ENCODE results near the gene LAMP5.

The LAMP5 gene

GRCh38 chr20:9517297-9518162 is 3.1 kb downstream of the LAMP5 start:
- Histone ChIP-seq H3K27me3 (peaks cover 0 to 54% of the 10 kb centered on the region in 2 donors), H3K4me3 (no peak overlapping the region), H3K4me1 (peaks cover 0 to 25% (median 22%) of the 10 kb centered on the region in 4 donors), H3K9me3 (no peaks in the 10 kb centered on the region), H3K27ac (no peak overlapping the region), H3K36me3 (no peaks in the 10 kb centered on the region)
- DNase-seq, result no peak
- TF ChIP-seq, protein P1, sequence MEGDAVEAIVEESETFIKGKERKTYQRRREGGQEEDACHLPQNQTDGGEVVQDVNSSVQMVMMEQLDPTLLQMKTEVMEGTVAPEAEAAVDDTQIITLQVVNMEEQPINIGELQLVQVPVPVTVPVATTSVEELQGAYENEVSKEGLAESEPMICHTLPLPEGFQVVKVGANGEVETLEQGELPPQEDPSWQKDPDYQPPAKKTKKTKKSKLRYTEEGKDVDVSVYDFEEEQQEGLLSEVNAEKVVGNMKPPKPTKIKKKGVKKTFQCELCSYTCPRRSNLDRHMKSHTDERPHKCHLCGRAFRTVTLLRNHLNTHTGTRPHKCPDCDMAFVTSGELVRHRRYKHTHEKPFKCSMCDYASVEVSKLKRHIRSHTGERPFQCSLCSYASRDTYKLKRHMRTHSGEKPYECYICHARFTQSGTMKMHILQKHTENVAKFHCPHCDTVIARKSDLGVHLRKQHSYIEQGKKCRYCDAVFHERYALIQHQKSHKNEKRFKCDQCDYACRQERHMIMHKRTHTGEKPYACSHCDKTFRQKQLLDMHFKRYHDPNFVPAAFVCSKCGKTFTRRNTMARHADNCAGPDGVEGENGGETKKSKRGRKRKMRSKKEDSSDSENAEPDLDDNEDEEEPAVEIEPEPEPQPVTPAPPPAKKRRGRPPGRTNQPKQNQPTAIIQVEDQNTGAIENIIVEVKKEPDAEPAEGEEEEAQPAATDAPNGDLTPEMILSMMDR (IDR thresholded peaks at IDR 0.05), result no peak
- intact Hi-C loops (cut with DNase I; ENCODE audit: low total_unique reads), result no loop called here

DNA sequence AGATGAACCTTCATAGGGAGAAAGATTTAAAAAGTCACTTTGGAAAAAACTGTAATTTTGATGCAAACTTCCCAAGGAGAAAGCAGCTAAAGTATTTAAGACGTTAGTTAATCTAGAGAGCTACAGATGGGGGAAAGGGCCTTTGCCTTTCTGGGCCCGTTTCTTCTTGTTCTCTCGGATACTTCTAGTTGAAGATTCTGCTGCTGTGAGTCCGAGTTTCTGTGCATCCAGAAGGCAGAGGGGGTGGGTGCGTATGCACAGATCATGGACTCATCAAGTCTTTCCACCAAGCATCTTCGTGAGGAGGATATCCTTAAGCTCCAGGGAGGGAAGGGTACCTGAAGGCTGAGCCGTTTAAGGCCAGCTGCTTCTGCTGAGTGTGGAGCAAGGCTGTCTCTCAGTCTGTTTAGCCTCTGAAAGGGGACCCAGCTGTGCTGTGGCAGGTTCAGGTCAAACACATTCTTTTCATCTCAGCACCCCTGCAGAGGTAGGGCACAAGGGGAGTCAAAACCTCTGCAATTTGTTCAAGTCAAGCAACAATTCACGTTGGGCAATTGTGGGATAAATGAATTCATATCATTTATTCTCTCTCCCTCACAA is 4.3 kb downstream of the LAMP5 start:
- H3K27me3 ChIP-seq, result peaks cover 0 to 54% of the 10 kb centered on the region in 2 donors
- H3K4me3 ChIP-seq, result no peak overlapping the region
- H3K9me3 ChIP-seq, result no peaks in the 10 kb centered on the region
- intact Hi-C loops (cut with DNase I; ENCODE audit: low total_unique reads), result no loop called here
- H3K27ac ChIP-seq, result no peak overlapping the region
- no peaks in the 10 kb centered on the region for H3K36me3 ChIP-seq
- DNase-seq, result no peak
- peaks cover 0 to 25% (median 22%) of the 10 kb centered on the region in 4 donors for H3K4me1 ChIP-seq
- TF ChIP-seq, protein P1 (IDR thresholded peaks at IDR 0.05), result no peak

- TF ChIP-seq, protein P1 (IDR thresholded peaks at IDR 0.05), result no peak
- Histone ChIP-seq H3K27ac (no peak overlapping the region), H3K36me3 (no peaks in the 10 kb centered on the region), H3K9me3 (no peaks in the 10 kb centered on the region), H3K4me3 (no peak overlapping the region), H3K27me3 (peaks cover 0 to 42% of the 10 kb centered on the region in 2 donors), H3K4me1 (peaks cover 0 to 17% (median 14%) of the 10 kb centered on the region in 4 donors)
- intact Hi-C loops (cut with DNase I; ENCODE audit: low total_unique reads), result no loop called here
- DNase-seq, result no peak
Observed at GRCh38 chr20:9520086-9520485, 5.7 kb downstream of the LAMP5 start.

- no peaks in the 10 kb centered on the region for H3K36me3 ChIP-seq
- peaks cover 0 to 12% of the 10 kb centered on the region in 2 donors for H3K27me3 ChIP-seq
- TF ChIP-seq, protein P1 (IDR thresholded peaks at IDR 0.05), result no peak
- H3K4me1 ChIP-seq, result no peaks in the 10 kb centered on the region
- H3K4me3 ChIP-seq, result no peak overlapping the region
- intact Hi-C loops (cut with DNase I; ENCODE audit: low total_unique reads), result no loop called here
- no peak for DNase-seq
- H3K9me3 ChIP-seq, result no peaks in the 10 kb centered on the region
- no peak overlapping the region for H3K27ac ChIP-seq
Observed at GRCh38 chr20:9523636-9524035, 9.2 kb downstream of the LAMP5 start.

DNA sequence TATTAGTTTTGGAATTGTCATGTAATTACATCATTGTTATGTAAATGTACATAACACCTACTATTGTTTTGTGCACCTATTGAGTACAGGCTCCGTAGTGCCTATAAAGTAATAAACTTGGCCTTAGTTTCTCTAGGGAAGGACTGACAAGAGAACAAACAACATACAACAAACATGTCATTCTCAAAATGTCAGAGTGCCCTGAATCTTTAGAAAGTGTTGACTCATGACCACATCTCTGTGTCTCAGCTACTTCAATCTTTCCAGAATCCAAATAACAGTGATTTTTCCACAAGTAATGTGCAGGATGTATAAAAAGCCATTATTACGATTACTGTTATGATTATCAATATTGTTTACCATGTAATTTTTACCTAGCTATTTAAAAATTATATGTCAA is 17.2 kb downstream of the LAMP5 start:
- Histone ChIP-seq H3K4me1 (no peaks in the 10 kb centered on the region), H3K9me3 (no peaks in the 10 kb centered on the region), H3K27ac (no peak overlapping the region), H3K4me3 (no peak overlapping the region), H3K27me3 (no peaks in the 10 kb centered on the region), H3K36me3 (no peaks in the 10 kb centered on the region)
- no peak for DNase-seq
- intact Hi-C loops (cut with DNase I; ENCODE audit: low total_unique reads), result no loop called here
- TF ChIP-seq, protein P1 (IDR thresholded peaks at IDR 0.05), result no peak

Data from tibial artery (tissue), 4 donors.